Liver (tissue), 4 donors: ENCODE data around the gene ADAP1. TPM values are rescaled to one million over a fixed set of nuclear protein-coding genes. Genes with fewer than 3 reads are reported as not detected.

ENCODE experiments used
- polyA plus RNA-seq, 2 donors: library from polyadenylated mRNA; stranded (reverse) in 1 of 2; unstranded in 1 of 2; fragments of 200-250 nt in 1 of 2; fragments of >200 nt in 1 of 2; fragmentation: Nextera tagmentation in 1 of 2; extraction: Ambion mirVana in 1 of 2; gene quantifications; one replicate each; pipeline versions ENCODE4 v1.2.1 to v1.2.3, GENCODE V29; 2013 to 2015
- total RNA-seq, 2 donors: library from RNA; depleted of rRNA; stranded (reverse); fragments of >200 nt; gene quantifications; one replicate each; pipeline ENCODE4 v1.2.3, GENCODE V29; 2014
- donor health status: healthy.
- donor health status: healthy.
- donor health status: healthy.

The ADAP1 gene
- total and polyA plus RNA-seq, 4 donors: 0.46 to 3.7 (median 2.7) TPM

Other genes with a start within 250 kb of the ADAP1 start
- gene DNAAF5, start 228.0 kb downstream of the ADAP1 start, total RNA-seq: 10 to 100 TPM in 1 of 2 donors, 1 to 10 TPM in 1; 8.7 to 10.4 TPM
- gene DNAAF5, start 228.0 kb downstream of the ADAP1 start, polyA plus RNA-seq: 10 to 100 TPM in 1 of 2 donors, 1 to 10 TPM in 1; 3.1 to 11.1 TPM
- 10 to 100 TPM; 11.1 to 14.4 TPM for gene PRKAR1B, start 227.4 kb downstream of the ADAP1 start, total RNA-seq
- 10 to 100 TPM; 11.8 to 13.0 TPM for gene PRKAR1B, start 227.4 kb downstream of the ADAP1 start, polyA plus RNA-seq
- 100 to 1,000 TPM in 1 of 2 donors, 10 to 100 TPM in 1; 50.9 to 162 TPM for gene SUN1, start 122.2 kb downstream of the ADAP1 start, total RNA-seq
- gene SUN1, start 122.2 kb downstream of the ADAP1 start, polyA plus RNA-seq: 10 to 100 TPM; 24.8 to 29.2 TPM
- 10 to 100 TPM; 19.5 to 30.3 TPM for gene GET4, start 78.1 kb downstream of the ADAP1 start, total RNA-seq
- gene GET4, start 78.1 kb downstream of the ADAP1 start, polyA plus RNA-seq: 10 to 100 TPM; 24.3 to 34.7 TPM
- 1 to 10 TPM; 5.2 to 9.8 TPM for gene COX19, start 20.9 kb upstream of the ADAP1 start, total RNA-seq
- 1 to 10 TPM; 2.2 to 4.5 TPM for gene COX19, start 20.9 kb upstream of the ADAP1 start, polyA plus RNA-seq
- under 1 TPM in 1 of 2 donors, not detected in 1; 0.28 TPM for gene CYP2W1, start 28.5 kb upstream of the ADAP1 start, total RNA-seq
- gene CYP2W1, start 28.5 kb upstream of the ADAP1 start, polyA plus RNA-seq: not detected
- 10 to 100 TPM; 27.9 to 33.5 TPM for gene GPR146, start 89.9 kb upstream of the ADAP1 start, total RNA-seq
- 10 to 100 TPM; 15.5 to 25.4 TPM for gene GPR146, start 89.9 kb upstream of the ADAP1 start, polyA plus RNA-seq
- gene GPER1, start 133.4 kb upstream of the ADAP1 start, total RNA-seq: 1 to 10 TPM; 2.9 to 6.7 TPM
- 10 to 100 TPM in 1 of 2 donors, 1 to 10 TPM in 1; 8.0 to 23.1 TPM for gene GPER1, start 133.4 kb upstream of the ADAP1 start, polyA plus RNA-seq
- 10 to 100 TPM; 12.5 to 27.4 TPM for gene ZFAND2A, start 205.5 kb upstream of the ADAP1 start, total RNA-seq
- 10 to 100 TPM; 39.6 to 53.3 TPM for gene ZFAND2A, start 205.5 kb upstream of the ADAP1 start, polyA plus RNA-seq